Caki2 (cell line): ENCODE data around the gene CAMK4. TPM values are rescaled to one million over a fixed set of nuclear protein-coding genes. Genes with fewer than 3 reads are reported as not detected.
"Not testable (repeated sequence)": the region's sequence is repeated elsewhere in the genome, so short reads cannot be mapped to it uniquely, and the experiment has no call there.

Experiments used
- DNase-seq: peaks from one replicate; pipeline ENCODE4 v3.0.0-alpha.2; 2015; ENCODE audit warnings: low read depth
- in situ Hi-C: cut with HindIII; loops from 2 replicates; pipeline ENCODE4 v1.10.0; 2016; ENCODE audit warnings: low sequenced_read_pairs, low pct_unique_long_range_greater_than_20kb, mixed read lengths
- total RNA-seq: library from RNA; depleted of rRNA; stranded (reverse); fragments of >200 nt; shearing (Covaris generic); gene quantifications from 2 replicates; pipeline ENCODE4 v1.2.3, GENCODE V29; 2014; ENCODE audit warnings: low replicate concordance

The CAMK4 gene
- total RNA-seq, 1 experiment from 2014 or later, result 2.7 TPM

DNA sequence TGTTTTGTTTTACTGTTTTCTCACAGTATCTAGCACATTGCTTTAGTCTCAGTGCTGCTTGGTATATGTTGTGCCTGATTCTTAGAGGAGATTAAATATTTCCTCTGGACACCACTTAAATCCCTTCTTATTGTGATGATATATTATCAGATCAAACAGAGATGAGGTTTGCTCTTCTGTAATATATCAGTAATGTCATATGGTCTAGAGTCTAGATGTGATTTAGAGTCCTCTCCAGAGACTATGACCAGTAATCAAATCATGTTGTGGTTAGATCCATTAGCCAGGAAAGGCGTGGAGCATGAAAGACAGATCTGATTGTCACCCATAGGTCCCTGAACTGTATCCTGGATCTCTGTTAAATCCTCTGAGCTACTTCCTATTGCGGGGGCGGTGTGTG is 24.4 kb downstream of the CAMK4 start:
- DNase-seq, result no peak
- in situ Hi-C loops, result no loop called here

DNA sequence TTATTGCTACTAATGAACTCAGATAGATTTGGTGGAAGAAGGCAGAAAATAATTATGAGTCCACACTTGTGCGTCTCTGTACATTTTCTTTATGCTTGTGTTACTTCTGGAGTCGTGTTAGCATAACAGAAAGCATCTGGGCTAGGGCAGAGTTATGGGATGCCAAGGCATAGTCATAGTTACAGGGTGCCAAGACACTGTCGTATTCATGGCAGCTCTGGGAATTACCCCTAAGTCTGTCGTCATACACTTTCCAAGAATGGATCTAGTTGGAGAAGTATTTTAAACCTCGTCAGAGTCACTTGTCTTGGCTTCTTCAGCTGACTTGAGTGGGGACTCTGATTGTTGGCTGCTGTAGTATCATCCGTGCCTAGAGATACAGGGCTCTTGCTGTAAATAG is 27.7 kb downstream of the CAMK4 start:
- in situ Hi-C loops, result no loop called here
- no peak for DNase-seq

DNA sequence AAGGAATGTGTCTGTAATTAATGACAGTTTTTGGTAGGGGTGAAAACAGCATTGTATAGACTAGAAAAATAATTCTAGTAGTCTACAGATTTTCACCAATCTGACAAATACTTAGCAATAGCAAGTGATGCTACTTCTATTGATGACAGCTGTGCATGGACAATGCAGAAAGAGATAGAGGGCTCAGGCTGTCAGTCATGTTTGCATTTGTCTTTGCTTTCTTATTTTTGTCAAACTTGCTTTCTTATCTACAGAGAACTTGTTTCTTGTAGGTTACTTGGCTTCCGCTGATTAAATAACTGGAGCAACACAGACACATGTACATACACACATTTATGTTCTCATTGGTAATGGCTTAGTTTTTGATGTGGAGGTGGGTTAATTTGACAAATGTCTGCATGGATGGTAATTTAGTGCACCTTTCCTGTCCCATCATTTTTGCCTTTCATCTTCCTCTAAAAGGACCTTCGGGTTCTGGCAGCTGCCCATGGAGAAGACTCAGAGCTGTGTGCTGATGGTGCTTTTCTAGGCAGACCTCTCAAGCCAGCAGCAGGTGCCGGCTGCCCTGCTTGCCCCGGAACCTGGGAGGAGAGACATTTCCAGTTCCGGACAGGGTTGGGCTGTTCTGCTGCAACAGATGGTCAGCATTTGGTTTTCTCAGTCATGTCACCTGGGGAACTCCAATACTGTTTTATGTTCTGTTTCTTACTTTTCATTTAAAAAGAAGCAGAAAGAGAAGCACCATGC is 28.8 kb downstream of the CAMK4 start:
- in situ Hi-C loops, result no loop called here
- no peak for DNase-seq

DNA sequence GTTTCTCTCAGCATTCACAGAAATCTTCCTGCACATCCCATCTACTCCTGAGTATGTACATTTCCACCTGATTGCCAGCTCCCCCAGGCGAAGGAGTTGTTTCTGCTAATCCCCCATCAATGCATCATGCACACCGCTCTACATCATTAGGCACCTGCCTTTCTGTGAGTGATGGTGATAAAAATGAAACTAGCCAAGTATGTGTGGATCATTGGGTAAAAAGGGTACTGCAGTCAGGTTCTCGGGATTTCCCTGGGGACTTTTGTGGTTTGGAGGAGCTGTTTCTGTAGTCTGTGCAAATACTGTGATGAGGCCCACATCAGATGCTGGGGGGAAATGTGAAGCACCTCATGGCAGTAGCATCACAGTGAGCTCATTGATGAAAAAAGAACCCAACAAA is 30.4 kb downstream of the CAMK4 start:
- DNase-seq, result no peak
- in situ Hi-C loops, result no loop called here

DNA sequence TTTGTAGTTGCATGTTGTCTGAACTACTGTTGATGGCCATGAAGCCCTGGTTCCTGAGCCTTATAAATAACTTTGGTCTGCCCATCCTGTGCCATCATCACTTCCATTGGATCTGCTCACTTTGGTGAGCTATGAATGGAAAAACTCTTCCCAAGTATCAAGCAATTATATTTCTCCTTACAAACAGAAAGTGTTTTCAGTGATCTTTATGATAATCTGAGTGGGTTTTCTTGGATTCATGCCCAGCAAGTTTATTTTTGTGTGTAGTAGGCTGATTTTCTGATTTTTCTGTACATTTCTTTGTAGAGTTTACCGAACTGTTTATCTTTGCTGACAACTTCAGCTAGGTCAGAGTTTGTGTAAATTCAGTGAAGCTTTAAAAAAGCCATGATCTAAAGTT is 31.0 kb downstream of the CAMK4 start:
- in situ Hi-C loops, result no loop called here
- no peak for DNase-seq

DNA sequence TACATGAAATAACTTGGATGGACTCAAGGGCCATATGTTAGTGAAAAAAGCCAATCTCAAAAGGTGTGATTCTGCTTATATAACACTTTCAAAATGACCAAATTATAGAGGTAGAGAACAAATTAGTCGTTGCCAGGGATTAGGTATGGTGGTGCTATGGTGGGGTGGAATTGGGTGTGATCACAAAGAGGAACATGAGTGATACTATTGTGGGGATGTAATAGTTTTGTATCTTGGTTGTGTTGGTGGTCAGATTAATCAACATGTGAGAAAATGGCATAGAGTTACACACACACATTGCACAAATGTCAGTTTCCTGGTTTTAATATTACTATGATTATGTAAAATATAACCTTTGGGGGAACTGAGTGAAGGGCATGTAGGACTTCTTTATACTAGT is 31.9 kb downstream of the CAMK4 start:
- DNase-seq, result no peak
- in situ Hi-C loops, result no loop called here

DNA sequence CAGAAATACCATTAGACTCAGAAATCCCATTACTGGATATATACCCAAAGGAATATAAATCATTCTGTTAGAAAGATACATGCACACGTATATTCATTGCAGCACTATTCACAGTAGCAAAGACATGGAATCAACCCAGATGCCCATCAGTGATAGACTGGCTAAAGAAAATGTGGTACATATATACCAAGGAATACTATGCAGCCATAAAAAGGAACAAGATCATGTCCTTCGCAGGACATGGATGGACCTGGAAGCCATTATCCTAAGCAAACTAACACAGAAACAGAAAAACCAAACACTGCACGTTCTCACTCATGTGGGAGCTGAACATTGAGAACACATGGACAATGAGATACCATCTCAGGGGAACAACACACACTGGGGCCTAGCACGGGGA is 33.4 kb downstream of the CAMK4 start:
- DNase-seq, in situ Hi-C loops: not testable (repeated sequence)

DNA sequence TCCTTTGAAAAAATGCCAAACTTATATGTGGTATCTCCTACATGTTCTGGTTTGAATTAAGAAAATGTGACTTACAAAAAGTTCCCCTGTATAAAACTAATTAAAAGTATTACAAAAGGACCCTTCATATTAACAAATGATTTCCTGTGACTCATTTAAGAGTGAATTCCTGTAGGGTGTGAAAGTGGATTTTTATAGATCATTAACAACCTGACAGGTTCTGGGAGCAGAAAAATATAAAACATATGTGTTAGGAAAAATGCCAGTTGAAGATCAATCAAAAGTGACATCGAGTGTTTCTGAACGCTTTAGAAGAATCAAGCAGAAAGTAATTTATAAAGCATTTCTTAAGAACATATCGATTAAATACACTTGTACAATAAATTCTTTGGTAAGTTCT is 35.5 kb downstream of the CAMK4 start:
- no peak for DNase-seq
- in situ Hi-C loops, result no loop called here

DNA sequence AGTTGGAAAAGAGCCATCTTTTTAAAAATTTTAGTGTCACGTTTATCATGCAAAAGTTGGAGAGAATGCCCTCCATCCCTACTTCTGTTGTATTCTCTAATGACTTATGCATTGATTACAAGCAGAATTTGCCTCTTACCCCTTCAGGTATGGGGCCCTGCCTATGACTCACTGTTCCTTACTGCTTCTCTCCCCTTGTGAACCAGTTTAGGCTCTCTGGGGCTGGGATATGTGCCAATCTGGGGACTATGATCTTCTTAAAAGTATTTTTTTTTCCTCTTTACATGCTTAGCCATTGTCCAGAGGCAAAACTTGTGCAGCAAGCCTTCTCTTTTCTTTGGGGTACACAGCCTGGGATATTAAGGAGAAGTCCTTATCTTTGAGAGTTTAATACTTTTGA is 37.4 kb downstream of the CAMK4 start:
- in situ Hi-C loops, result no loop called here
- no peak for DNase-seq

DNA sequence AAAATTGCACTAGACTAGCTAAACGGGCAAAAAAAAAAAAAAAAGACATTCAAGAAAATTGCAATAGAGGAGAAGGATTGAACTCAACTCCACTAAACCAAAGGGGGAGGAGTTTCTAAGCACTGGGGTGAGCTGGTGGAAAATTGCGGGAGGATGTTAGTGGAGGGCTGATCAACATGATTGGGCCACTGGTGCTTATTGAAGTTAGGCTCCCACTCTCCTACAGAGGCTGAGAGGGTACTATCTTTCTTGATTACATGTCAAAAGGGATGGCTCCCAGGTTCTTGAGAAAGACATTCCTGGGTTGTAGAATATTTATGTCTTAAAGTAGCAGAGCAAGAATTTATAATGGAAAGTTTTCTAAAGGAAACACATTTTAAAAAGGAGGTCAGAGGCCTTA is 38.0 kb downstream of the CAMK4 start:
- DNase-seq, result no peak
- in situ Hi-C loops, result no loop called here

DNA sequence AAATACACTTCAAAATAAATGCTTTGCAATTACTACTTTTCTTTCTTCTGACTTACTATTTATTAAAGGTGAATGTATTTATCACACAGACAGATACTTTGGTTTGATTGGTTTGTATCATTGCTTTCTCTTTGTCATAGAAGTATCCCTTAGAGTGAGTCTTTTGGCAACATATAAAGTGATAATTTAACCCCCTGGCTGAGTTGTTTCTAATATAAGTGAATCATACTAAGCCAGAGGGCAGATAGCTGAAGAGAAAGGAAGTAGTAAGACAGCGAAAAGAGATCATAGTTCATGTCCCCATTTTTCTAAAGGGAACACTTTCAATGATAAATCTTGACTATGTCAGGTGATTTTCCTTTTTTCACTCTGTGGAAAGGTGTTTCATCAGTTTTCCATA is 38.6 kb downstream of the CAMK4 start:
- DNase-seq, result no peak

DNA sequence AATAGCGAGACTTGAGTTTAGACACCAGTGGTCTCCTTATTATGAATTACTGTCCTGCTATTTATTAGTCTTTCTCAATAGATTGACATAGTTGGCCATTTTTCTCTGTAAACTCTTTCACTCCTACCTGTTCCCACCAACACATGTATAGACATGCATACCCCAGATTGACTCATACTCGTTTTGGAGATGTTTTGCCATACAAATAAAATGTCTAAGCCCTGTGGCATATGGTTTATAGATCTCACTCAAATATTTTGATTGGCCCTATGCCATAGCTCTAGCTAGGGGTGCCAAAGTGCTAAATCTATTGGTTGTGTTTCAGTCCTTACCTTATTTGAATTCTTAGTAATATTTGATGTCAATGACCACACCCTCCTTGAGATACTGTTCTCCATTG is 42.3 kb downstream of the CAMK4 start:
- no peak for DNase-seq
- in situ Hi-C loops, result no loop called here

More for the DNA sequence above, 38.6 kb downstream of the CAMK4 start:
- in situ Hi-C loops, result no loop called here

DNA sequence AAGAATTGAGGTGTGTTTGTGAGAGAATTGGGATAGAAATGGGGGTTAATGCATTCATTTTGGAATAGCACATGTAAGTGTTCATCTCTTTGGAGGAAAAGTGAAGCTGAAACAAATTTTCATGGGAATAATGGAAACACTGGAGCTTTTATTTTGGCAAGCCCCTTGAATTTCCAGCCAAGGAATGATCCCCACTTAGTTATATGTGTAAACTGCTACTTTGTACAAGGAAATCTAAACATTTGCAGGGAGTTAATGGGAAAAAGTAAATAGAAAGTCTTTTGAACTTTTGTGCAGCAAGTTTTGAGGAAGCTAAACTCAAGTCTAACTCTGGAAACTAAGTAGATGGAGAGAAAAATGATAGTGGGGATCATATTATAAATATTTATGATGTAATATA is 44.1 kb downstream of the CAMK4 start:
- in situ Hi-C loops, result no loop called here
- no peak for DNase-seq

DNA sequence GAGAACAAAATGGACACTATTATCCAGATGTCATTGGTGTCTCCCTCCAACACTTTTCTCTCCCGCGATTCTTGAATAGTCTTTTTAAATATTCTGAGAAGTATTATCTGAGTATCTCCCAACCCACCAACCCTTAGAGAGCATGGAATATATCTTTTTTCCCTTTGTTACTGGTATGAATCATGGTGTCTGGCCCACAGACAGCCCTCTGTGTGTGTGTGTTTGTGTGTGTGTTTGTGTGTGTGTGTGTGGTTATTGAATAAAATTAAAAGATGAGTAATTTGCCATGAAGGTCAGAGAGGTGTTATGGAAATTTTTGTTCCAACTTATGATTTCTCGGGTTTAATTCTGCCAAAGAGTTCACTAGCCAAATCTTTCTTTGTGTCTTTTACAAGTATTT is 47.7 kb downstream of the CAMK4 start:
- no peak for DNase-seq
- in situ Hi-C loops, result no loop called here

DNA sequence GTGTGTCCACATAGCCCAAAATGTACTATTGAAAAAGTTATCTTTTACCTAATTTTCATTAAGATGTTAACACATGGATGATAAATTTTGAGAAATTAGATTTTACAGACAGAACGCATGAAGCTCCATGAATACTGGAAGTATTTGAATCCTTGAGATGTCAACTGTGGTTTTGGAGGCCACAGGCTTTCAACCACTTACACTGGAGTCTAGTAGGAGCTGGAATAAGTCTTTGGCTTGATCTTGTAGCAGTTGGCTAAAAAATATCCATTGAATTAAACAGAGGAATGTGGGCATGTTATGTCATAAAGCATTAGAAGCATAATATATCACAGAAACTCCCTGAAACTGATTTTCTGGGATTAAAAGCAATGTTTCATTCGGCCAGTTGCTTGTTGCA is 52.9 kb downstream of the CAMK4 start:
- in situ Hi-C loops, result no loop called here
- DNase-seq, result no peak

DNA sequence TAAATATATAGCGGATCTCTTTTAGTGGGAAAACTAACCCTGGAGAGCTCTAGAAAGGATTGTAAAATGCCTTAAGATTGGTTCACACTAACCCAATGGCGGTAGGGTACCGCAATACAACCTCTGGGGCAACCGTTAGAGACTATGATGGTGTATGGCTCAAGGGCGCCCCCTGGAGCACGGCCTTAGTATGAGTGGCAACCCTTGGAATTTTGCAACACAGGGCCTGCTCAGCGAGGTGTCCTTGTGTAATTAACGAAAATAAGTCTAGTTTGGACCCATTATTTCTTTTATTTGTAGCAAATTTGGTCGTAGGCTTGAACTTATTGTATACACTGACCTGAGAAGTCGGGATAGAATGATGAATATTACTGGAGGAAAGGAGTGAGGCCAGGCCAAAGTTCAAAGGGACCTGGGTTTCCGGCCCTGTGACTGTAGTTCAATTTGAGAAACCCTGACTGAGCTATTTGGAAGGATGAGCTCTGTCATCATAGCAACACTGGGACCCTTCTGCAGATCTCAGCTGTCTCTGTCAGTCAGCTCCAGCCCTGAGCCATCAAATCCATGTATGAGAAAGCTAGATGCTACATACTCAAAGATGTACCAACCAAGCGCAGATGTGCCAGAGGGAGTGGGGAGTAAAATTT is 54.8 kb downstream of the CAMK4 start:
- DNase-seq, result peak; percentile 7
- in situ Hi-C loops, result no loop called here

DNA sequence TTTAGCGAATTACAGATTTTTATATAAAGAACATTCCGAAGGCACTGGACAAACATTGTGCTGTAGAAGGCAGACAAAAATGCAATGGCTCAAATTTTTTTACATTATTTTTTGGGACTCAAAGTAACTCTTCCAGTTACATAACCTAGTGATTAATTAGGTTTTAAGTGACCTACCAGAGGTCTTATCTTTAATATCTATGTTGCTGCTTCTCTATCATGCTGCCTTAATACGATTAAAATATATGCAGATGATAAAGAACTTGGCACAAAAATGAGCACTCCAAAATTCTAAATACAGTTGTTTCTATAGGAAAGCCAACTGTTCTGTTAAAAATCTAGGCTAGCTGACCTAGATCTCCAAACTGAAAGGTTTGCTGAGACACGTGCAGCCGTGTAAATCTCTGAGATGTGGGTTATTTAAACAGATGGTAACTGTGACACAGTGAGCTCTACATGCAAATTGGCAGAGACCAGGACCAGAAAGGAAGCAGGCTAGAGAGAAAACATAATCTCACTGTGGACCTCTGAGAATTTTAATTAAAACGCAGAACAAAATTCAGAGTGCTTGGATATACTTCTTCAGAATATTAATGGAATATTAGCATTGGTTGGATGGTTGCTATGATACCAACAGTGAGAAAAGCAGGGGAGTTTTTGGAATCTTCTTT is 56.2 kb downstream of the CAMK4 start:
- no peak for DNase-seq
- in situ Hi-C loops, result no loop called here

DNA sequence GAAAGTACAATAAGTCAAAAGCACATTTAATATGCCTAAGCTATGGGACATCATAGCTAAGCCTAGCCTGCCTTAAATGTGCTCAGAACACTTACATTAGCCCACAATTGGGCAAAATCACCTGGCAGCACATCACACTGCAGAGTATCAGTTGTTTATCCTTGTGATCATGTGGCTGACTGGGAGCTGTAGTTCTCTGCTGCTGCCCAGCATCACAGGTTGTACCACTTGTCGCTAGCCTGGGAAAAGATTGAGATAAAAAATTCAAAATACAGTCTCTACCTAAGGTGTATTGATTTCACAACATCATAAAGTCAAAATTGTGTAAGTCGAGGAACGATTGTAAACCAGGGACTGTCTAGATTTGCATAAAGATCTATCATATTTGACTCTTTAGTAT is 58.6 kb downstream of the CAMK4 start:
- in situ Hi-C loops, result no loop called here

DNA sequence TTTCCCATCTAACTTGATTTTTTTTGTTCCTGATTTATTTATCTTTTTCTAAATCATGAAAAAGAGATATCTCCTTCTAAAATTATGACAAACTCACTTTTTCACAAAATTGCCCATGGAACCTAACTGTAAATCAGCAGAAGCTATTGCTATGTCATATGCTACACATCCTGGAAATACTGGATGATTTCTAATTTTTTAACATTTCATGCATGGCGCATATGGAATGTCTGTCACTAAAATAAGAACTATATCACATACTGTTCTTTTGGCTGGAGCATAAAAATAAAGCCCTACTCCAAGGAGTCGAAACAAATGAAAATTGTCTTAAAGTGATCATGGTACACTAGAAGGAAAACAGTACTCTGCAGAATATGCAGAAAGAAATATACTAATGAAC is 60.6 kb downstream of the CAMK4 start:
- in situ Hi-C loops, result no loop called here
- no peak for DNase-seq

More for the DNA sequence above, 58.6 kb downstream of the CAMK4 start:
- no peak for DNase-seq

DNA sequence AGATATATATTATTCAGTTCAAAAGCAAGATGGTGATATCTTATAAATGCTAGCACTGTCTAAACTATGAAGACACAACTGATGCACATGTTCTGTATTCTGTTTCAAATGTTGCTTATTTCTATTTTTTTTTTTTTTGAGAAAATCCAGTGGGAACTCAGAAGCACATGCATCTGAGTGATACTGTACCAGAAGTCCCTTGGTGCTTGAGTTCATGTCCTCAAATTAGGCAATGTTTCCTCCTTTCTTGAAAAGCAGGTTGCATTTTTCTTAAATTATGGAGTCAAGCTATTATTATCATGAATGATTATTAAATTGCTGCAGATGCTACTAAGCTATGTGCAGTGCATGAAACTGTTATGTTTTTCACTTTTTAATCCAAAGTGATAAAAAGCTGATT is 70.4 kb downstream of the CAMK4 start:
- DNase-seq, result no peak
- in situ Hi-C loops, result no loop called here
